GM19467 (cell line): Measurements from ENCODE around the gene PGAM1.
A peak's percentile ranks its signal among the peaks of the same experiment; 100 is the strongest.
"Not testable (repeated sequence)": the region's sequence is repeated elsewhere in the genome, so short reads cannot be mapped to it uniquely, and the experiment has no call there.

ENCODE experiments used
- ATAC-seq: cut with Tn5 transposase; IDR thresholded peaks from one replicate; pipeline ENCODE4 v1.9.1; 2021; ENCODE audit warnings: mild to moderate bottlenecking, moderate library complexity; ENCODE audit not compliant: unreplicated experiment

Gene PGAM1

DNA sequence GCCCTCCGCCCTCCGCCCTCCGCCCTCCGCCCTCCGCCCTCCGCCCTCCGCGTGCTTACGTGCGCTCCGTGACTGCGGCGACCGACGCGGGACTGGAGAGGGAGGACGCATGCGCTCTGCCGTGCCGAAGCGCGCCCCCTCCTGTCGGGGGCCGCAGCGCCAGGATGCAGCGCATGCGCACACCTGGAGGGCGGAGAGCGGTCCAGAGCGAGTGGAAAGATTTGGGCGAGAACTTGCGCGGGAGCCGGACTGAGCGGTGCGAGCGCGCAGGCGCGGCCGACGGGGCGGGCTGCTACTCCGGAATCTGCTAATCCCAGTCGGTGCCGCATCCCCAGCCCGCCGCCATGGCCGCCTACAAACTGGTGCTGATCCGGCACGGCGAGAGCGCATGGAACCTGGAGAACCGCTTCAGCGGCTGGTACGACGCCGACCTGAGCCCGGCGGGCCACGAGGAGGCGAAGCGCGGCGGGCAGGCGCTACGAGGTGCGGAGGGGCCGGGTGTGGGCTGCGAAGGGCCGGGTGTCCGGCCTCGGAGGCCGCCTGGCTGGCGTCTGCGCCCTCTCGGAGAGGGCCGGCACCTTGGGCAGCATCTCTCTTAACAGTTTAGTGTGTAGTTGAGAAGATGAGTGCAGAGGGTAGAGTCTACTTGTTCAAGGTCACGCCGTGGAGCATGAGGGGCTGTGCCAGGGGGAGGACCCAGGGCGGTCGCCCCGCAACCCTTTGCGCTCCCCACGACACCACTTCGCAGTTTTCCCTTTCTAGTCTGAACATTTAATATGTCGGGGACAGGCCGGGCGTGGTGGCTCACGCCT, at the start of gene PGAM1:
PGAM1 (plus strand) TSS at position 228 of the 812 bp plus-strand sequence; CDS start at position 345, 117 bp downstream.
- ATAC-seq: peak; percentile 77

DNA sequence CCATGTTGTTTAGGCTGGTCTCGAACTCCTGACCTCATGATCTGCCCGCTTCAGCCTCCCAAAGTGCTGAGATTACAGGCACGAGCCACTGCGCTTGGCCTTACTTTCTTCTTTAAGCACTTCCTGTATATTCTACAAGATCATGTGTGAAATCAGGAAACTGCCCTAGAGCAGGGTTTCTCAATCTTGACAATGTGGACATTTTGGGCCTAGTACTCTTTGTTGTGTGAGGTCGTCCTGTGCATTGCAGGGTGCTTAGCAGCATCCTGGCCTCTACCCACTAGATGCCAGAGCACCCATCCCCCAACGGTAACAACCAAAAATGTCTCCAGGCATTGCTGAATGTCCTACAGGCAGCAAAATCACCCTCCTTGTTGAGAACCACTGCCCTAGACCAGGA, 49.6 kb upstream of the PGAM1 start:
- no peak for ATAC-seq

DNA sequence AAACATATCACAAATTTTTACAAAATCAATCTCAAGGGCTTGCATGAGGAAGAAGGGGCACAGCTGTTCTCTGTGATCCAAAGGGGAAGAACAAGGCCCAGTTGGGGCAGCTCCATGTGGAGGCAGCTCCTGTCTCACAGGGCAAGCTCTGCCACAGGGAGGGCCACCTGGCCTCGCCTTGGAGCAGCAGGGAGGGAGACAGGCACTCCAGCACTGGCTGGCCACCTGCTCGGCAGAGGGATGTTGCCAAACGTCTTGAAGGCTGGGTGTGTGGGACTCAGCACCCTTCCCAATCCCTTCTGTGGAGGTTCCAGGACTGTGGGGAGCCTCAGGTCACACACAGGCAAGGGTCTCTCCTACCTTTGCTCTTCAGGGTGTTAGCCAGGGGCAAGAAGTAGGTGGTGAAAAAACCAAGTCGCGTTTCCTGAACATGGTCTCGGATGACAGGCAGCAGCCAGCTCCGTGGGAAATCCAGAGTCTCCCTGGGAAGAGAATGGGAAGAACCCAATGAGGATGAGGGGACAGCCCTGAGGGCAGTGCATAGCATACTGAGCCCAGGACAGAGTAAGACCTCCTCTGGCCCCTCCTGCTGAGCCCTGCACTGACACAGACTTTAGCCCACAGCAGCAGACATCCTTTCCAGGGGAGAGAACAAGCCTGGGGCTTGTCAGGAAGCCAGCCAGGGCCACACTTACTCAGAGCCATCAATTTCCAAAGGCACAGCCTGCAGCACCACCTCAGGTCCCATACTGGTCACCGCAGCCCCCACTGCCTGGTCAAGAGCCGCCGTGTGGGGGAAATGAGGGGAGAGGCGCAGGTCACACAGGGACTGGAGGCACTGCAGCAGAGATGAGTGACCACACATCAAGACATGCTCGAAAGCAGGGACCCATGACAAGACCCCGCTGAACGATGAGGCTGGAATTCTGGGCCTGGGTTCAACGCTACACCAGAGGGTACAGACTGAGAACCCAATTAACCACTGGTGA, 46.8 kb upstream of the PGAM1 start:
- ATAC-seq: no peak

DNA sequence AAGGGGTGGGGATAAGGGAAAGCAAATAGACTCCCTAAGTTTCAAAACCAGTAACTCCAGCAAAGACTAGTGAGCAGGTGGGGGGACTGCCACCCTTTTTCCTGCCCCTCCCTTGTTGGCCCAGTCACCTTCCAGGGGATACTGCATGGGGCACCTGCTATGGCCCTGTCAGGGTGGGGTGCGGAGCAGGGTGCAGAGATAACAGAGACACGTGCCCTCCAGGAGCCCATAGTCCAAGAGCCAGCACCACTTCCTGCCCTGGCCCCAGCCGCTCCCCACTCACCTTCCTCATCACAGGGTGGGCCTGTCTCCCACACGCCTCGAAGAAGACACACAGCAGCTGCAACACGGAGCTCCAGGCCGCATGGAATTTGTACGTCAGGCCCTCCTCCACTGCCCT, 45.5 kb upstream of the PGAM1 start:
- no peak for ATAC-seq

DNA sequence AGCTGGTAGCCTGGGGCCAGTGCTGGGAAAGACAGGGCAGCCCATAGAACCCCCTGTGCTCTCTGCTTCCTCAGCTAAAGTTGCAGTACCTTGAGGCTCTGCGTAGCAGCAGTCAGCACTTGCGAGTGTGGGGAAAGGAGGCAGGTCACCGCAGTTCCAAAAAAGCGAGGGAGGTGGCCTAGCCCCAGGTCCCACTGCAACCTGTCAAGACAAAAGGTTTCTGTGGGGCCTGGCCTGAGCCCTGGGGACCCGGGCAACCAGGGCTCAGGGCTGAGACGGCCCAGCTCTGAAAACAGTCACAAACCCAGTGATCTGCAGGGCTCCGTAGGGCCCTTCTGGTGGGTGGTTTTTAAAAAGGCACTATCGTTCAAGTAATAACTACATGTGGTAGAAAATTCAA, 44.4 kb upstream of the PGAM1 start:
- ATAC-seq: no peak

DNA sequence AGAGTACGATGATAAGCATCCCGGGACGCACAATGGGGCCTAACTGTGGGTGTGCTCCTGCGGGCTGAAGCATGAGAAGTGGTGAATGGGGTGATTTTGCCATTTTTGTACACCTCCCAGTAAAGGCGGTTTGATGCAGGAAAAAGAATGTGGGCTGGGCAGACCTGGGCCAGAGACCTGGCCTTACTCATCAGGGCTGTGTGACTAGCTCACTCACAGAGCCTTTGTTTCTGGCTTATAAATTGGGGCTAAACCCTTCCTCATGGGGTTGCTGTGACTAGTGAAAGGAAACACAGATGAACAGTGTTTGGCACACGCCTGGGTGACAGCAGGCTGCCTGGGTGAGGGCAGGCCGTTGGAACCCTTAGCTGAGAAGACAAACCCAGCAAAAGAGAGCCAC, 42.8 kb upstream of the PGAM1 start:
- ATAC-seq: no peak

DNA sequence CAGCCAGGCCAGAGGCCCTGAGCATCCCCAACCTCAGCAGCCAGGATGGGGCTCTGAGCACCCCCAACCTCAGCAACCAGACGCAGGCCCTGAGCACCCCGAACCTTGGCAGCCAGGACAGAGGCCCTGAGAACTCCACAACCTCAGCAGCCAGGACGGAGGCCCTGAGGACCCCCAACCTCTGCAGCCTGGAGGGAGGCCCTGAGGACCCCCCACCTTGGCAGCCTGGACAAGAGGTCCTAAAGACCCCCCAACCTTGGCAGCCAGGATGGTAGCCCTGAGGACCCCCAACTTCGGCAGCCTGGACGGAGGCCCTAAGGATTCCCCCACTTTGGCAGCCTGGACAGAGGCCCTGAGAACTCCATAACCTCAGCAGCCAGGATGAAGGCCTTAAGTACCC, 41.8 kb upstream of the PGAM1 start:
- ATAC-seq: no peak

DNA sequence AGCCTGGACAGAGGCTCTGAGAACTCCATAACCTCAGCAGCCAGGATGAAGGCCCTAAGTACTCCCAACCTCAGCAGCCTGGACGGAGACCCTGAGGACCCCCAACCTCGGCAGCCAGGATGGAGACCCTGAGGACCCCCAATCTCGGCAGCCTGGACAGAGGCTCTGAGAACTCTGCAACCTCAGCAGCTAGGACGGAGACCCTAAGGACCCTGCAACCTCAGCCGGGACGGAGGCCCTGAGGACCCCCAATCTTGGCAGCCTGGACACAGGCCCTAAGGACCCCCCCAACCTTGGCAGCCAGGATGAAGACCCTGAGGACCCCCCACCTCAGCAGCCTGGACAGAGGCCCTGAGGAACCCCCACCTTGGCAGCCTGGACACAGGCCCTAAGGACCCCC, 41.4 kb upstream of the PGAM1 start:
- no peak for ATAC-seq

DNA sequence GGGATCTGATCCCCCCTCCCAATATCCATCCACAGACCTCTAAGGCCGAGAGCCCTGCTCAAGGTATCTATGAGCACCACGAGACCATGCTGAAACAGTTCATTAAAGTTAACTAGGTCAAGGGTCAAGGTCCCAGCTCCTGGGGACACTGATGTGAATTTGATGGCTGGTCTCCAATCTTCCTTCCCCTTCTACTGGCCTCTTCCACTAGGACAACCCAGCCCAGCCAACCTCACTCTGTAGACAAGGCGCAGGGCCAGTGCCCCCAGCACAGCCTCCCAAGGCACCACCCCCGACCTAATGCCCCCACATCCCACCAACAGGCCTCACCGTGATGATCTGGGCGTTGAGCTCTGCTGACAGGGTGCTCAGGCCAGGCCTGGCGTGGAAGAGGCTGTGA, 40.4 kb upstream of the PGAM1 start:
- no peak for ATAC-seq

DNA sequence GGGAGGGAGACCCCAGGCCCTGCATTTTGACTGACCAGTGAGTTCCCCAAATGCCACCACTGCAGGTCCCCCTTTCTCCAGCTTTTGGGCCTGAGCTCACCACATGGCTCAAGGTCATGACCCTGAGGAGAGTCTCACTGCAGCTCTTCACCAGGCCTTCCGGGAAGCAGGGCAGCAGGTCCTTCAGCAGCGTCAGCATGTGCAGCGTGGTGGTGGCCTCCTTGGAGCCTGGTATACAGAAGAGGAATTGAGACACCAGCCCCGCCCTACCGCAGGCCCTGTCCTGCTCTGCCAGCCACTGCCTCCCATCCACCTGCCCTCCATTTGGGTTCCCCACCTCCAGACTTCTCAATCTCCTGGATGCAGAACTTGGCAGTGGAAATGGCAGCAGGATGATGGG, 37.8 kb upstream of the PGAM1 start:
- no peak for ATAC-seq

DNA sequence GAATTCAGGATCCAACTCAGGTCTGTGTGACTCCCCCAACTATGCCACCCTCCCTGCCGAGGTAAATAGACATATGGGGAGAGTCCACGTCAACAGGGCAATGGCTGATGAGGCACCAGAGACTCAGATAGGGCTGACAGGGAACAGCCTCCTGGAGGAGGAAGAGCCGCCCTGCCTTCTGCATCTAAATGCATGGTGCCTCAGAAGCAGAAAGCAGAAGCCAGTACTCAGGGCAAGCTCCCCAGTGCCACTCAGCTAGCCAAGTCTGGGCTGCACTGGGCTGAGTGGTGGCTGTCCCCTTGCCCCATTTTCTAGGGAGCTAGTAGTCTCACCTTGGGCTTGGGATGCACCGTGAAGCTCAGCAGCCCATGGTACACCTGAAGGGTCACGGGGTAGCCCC, 35.9 kb upstream of the PGAM1 start:
- no peak for ATAC-seq

DNA sequence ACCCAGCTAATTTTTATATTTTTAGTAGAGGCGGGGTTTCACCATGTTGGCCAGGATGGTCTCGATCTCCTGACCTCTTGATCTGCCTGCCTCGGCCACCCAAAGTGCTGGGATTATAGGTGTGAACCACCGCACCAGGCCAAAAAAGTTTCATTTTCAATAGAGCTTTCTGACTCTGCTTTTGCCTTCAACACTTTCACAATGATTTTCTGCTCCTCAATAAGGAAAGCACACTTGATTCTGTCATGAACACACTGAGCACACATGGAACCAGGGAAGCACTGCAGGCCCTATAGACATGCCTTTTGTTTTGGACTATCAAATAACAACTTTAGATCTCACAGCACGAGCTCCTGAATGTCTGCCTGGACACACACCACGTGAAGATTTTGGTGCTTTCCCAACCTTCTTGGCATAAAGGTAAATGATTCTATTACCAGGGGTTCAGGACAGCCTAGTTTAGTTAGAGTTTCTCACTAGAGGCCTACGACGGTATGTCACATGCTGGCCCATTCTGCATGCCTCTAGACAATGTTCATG, 32.9 kb upstream of the PGAM1 start:
- no peak for ATAC-seq

DNA sequence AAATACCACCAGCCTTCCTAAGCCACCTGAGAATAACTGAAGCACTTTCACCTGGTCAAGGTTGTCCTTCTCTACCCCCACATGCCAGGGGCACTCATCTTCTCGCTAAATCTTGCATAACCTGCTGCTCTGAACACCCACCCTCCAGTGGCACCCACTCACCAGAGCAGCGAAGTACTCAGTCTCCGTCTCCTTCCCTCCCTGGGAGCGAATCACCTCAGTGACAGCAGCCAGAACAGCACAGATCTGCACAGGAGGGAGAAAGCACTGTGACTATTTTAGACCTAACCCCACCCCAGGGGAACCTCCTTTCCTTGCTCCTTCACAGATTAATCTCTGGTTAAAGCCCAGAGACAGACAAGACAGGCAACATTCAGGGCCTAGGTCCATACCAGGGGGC, 29.9 kb upstream of the PGAM1 start:
- ATAC-seq: no peak

DNA sequence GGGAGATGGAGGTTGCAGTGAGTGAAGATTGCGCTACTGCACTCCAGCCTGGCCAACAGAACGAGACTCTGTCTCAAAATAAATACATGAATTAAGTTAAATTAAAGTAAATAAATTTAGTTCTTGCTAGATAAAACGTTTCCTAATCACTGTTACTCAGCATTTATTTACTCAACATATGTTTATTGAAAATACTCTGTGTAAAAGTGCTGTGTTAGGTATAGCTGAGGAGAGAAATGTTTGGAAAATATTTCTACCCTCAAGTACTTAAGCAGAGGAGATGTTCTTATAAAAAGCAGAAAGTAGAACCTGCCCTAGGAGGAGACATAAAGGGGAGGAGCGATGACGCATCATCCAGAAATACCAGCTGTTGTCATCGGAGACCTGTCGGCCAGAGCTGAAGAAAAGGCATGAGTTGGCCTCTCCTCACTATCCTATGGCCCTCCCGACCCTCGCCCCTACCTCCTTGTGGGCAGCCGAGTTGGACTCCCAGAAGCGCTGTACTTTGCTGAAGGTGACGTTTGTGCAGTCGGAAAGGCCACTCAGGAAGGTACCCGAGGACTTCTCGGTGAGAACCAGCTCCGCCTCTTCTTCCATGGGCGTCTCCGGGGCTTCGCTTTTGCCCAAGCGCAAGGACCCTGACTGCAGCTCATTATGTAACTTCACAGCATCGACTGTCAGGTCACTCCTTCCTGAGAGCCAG, 26.0 kb upstream of the PGAM1 start:
- no peak for ATAC-seq

DNA sequence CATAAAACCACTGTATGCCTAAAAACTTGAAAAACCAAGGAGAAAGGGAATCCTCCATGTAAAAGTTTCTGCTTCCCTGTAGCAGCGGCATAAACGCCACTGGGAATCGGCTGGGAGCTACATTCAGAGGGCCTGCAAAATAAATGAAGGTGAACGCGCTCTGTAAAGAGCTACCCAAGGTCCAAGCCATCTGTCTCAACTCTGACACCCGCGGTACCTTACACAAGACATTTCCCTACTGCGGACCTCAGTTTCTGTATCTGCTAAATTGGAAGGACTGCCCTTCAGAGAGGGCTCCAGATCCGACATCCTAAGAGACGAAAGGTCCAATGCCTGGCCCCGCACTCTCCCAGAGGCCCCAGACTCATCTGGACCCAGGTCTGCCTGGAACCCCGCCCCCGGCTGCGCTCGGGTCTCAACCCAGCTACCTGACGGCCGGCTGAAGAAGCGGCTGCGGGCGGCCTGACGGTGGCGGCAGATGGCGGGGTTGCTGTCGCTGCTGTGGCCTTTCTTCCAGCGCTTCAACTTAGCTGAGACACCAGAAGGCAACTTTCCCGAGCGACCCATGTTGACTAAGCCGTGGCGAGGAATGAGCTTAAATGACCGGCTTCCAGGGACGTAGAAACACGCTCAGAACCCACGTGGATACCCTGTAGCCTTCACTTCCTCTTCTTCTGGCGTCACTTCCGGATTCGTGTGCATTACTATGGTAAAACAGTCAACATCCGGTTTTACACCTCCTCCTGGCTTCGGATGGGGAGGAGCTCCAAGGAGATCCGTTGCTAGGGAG, 25.1 kb upstream of the PGAM1 start, which contains the start of gene RRP12:
RRP12 (minus strand) TSS at position 676 of the 790 bp plus-strand sequence; CDS start at position 567, 109 bp downstream.
- ATAC-seq: peak; percentile 97

DNA sequence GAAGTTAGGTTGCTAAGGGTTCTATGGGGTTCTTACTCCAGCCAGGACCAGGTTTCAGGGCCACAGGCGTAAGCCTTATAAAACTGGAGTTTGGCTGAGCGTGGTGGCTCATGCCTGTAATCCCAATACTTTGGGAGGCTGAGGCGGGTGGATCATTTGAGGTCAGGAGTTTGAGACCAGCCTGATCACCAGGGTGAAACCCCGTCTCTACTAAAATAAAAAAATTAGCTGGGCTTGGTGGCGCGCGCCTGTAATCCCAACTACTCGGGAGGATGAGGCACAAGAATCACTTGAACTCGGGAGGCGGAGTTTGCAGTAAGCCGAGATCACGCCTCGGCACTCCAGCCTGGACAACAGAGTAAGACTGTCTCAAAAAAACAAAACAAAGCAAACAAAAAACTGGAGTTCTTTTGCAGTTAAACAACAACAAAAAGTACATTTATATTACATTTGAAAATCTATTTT, 24.5 kb upstream of the PGAM1 start:
- ATAC-seq: no peak

DNA sequence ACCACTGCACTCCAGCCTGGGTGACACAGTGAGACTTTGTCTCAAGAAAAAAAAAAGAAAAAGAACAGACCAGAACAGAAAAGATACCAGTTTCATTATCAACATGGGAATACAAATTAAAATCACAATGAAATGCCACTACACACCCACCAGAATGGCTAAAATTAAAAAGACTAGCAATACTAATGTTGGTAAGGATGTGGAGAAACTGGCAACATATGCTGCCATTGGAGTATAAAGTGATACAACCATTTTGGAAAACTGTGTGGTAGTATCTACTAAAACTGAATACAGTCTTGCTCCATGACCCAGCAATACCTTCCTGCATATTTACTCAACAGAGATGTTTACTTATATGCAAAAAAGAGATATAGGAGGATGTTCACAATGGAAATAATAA, 21.9 kb upstream of the PGAM1 start:
- no peak for ATAC-seq

DNA sequence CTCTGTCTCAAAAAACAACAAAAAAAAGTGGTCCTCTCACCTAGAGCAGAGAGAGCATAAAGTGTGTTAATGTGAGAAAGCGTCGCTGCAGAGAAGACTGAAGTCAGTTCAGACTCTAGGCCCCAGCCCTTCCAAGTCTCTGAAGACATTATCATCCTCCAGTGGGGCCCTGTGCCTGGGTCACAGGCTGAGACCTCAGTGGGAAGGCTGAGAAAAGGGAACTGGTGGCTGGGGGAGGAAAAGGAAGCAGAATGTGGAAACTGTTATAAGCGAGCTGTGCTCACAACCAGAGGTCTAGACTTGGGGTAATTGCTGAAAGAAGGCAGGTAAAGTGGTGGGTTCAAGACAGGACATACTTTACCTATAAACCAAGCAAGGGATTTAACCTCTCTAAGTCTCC, 19.9 kb upstream of the PGAM1 start:
- no peak for ATAC-seq

DNA sequence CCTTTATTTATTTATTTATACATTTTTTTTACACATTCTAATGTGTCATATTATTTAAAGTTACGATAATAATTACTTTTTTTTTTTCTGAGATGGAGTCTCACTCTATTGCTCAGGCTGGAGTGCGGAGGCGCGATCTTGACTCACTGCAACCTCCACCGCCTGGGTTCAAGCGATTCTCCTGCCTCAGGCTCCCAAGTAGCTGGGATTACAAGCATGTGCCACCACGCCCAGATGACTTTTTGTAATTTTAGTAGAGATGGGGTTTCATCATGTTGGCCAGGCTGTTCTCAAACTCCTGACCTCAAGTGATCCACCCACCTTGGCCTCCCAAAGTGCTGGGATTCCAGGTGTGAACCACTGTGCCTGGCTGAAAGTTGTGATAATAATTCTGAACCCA, 19.5 kb upstream of the PGAM1 start:
- not testable (repeated sequence) for ATAC-seq
